RWPE1 (cell line): ENCODE measurements around the gene UBA7.

Experiments used
- CTCF ChIA-PET: fragments of 350-600 bp; sonication (Branson Sonifier 250); formaldehyde crosslinking; extraction: SDS; loops from one replicate; lab custom pipeline; 2021; lab: Yijun Ruan, JAX
- POLR2A ChIA-PET: fragments of 400-600 bp; formaldehyde crosslinking; extraction: SDS; loops from one replicate; lab custom pipeline; 2020; ENCODE audit warnings: antibody characterized with exemption; ENCODE audit not compliant: low non-redundant PET; lab: Yijun Ruan, JAX
- DNase-seq: peaks from one replicate; pipeline ENCODE4 v3.0.0; 2012; ENCODE audit warnings: low spot score
- H3K27ac ChIP-seq: fragments of 450-650 bp; 2 replicates; pipeline ENCODE4 v1.5.1; 2017
- TF ChIP-seq, protein P1 (sequence below): fragments of 450-650 bp; conservative IDR thresholded peaks from 2 replicates; pipeline ENCODE4 v1.5.1; 2017; ENCODE audit warnings: low read depth, mild to moderate bottlenecking

Gene UBA7

DNA sequence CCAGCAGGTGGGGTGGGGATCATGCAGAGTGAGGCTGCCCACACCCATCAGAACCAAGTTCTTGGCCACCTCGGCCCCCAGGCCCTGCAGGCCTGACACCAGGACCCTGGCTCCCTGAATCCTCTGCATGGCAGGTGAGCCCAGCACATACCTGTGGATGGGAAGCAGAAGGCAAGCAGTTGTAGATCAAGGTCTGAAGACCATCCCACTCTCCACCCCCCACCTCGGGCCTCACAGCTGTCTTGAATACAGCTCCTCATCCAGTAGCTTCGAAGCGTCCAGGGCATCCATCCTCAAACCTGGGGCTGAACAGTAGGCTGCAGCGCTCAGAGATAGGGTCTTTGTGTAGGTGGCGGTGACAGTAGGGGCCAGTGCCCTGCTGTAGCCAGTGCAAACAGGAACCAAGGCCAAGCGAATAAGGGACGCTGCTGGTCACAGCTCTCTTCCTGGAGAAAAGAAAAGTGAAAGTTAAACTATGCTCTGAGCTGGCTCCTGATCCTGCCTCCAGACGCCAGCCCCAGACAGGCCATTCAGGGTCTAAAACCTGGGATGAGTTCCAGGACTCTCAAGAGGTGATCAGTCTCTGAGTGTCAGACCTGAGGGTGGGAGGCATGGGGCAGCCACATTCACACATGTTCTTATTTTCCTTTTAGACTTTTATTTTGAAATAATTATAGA, at the start of gene UBA7:
Gene UBA7, minus strand, starts transcription at position 457 of the 678 bp plus-strand sequence. Its CDS starts 166 bp downstream, at position 291.
- CTCF ChIA-PET = interaction anchor here (0.5 to 0.6 kb wide), 2 partner anchors 11 to 520 kb away, joined by 3 to 4 read pairs; no protein-coding TSS in a partner anchor
- TF ChIP-seq, protein P1, sequence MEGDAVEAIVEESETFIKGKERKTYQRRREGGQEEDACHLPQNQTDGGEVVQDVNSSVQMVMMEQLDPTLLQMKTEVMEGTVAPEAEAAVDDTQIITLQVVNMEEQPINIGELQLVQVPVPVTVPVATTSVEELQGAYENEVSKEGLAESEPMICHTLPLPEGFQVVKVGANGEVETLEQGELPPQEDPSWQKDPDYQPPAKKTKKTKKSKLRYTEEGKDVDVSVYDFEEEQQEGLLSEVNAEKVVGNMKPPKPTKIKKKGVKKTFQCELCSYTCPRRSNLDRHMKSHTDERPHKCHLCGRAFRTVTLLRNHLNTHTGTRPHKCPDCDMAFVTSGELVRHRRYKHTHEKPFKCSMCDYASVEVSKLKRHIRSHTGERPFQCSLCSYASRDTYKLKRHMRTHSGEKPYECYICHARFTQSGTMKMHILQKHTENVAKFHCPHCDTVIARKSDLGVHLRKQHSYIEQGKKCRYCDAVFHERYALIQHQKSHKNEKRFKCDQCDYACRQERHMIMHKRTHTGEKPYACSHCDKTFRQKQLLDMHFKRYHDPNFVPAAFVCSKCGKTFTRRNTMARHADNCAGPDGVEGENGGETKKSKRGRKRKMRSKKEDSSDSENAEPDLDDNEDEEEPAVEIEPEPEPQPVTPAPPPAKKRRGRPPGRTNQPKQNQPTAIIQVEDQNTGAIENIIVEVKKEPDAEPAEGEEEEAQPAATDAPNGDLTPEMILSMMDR = no peak
- DNase-seq = peak; percentile 34
- POLR2A ChIA-PET = no interaction called here
- H3K27ac ChIP-seq = peak within 1 kb of the TSS; percentile 72

GRCh38 chr3:49859576-49860305, 46.0 kb upstream of the UBA7 start:
- no peak overlapping the region for H3K27ac ChIP-seq
- no peak for DNase-seq
- CTCF ChIA-PET = interaction anchor here (0.6 kb wide), 1 partner anchor 21 kb away, joined by 4 read pairs; no protein-coding TSS in a partner anchor
- POLR2A ChIA-PET = no interaction called here
- TF ChIP-seq, protein P1 = no peak

- DNase-seq = peak; percentile 97
- ChIA-PET POLR2A (interaction anchor here (0.5 kb wide), 1 partner anchor 73 kb away, joined by 3 read pairs; the partner anchor contains the start of gene MON1A), CTCF (interaction anchor here (0.7 kb wide), 1 partner anchor 12 kb away, joined by 3 read pairs; no protein-coding TSS in a partner anchor)
- peak within 1 kb of the TSS; percentile 70 for H3K27ac ChIP-seq
- TF ChIP-seq, protein P1 = no peak
Measured at GRCh38 chr3:49856181-49857005, 42.6 kb upstream of the UBA7 start, which contains the start of gene TRAIP. TSS of gene TRAIP (minus strand) at chr3:49856564. CDS start at chr3:49856453, 111 bp downstream.

DNA sequence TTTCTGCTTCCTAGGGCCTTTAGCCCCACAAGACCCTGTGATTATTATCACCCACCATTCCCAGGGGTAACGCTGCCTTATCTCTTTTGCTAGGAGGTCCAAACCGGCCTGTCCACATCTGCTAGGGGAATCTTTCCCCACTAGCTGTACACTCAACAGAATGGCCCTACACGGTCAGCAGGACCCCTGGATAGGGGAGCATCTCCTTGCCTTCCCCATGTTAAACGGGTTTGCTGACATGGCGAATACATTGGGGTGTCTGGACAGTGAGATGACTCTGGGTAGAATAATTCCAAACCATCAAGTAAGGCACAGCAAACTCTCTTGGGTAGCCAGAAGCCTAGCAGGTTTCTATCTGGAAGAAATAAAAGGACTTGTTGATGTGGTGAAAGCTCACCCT, 41.9 kb upstream of the UBA7 start:
- ChIA-PET CTCF (interaction anchor here (0.7 kb wide), 1 partner anchor 12 kb away, joined by 3 read pairs; no protein-coding TSS in a partner anchor), POLR2A (interaction anchor here (0.8 kb wide), 1 partner anchor 45 kb away, joined by 3 read pairs; no protein-coding TSS in a partner anchor)
- TF ChIP-seq, protein P1 = no peak
- peak overlapping the region; percentile 70 for H3K27ac ChIP-seq
- DNase-seq = no peak

DNA sequence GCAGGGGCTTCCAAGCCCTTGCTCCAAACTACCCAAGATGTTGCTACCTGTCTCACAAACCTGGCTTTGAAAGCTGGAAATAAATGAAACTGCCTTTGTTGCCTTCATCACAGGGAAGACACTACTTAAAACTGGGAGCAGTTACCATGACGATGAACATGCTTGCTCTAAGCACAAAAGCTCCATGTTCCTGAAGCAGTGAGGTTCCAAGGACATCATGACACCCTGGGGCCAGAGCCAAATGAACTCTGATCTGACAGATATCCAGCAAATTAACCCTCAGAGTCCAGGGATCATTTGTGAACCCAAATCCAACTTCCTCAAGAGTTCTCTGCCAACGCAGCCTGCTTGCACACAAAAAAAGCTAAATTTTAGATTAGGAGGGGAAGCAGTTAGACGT, 31.9 kb upstream of the UBA7 start:
- ChIA-PET POLR2A (no interaction called here), CTCF (interaction anchor here (0.8 to 2.2 kb wide), 2 partner anchors 26 to 43 kb away, joined by 5 to 9 read pairs; partner anchors contain the start of gene INKA1)
- no peak overlapping the region for H3K27ac ChIP-seq
- TF ChIP-seq, protein P1 = no peak
- DNase-seq = no peak
